ENCODE measurements around the gene EPX.
"Not testable (repeated sequence)": the region's sequence is repeated elsewhere in the genome, so short reads cannot be mapped to it uniquely, and the experiment has no call there.

Gene EPX

GRCh38 chr17:58192612-58193011 lies at the start of gene EPX:
TSS of gene EPX (plus strand) at chr17:58192726. CDS start at chr17:58192847, 121 bp downstream.
- DNase-seq (ENCODE audit: low read depth in 2 of 2): no peak

GRCh38 chr17:58143335-58143734 lies 49.2 kb upstream of the EPX start:
- not testable (repeated sequence) for DNase-seq (ENCODE audit: low read depth in 2 of 2)

- no peak for DNase-seq (ENCODE audit: low read depth in 2 of 2)
Measured at GRCh38 chr17:58144801-58145200, 47.7 kb upstream of the EPX start.

- no peak for DNase-seq (ENCODE audit: low read depth in 2 of 2)
Measured at GRCh38 chr17:58147930-58148434, 44.5 kb upstream of the EPX start, which contains the start of gene OR4D1. TSS of gene OR4D1 (plus strand) at chr17:58148384. CDS start at chr17:58155154, 6,770 bp downstream.

- DNase-seq (ENCODE audit: low read depth in 2 of 2): no peak
Measured at GRCh38 chr17:58148609-58149008, 43.9 kb upstream of the EPX start.

DNA sequence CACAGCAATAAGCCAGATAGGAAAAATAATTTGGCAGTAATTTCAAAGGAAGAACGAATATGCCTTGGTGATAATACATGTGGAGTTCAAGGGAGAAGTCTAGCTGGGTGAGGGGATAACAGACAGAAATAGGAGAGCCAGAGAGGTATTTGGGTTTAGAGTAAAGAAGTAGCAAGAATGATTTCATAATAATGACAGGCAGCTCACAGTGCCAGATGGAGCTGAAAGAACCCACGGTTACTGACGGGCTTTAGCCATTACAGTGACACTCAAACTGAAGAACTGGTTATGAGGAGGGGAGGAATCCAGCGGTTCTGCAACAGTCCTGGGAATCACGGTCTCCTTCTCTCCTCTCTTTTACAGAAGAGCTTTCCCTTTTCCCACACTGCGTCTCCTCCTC lies 42.1 kb upstream of the EPX start:
- DNase-seq (ENCODE audit: low read depth in 2 of 2): no peak

GRCh38 chr17:58153046-58153445 lies 39.5 kb upstream of the EPX start:
- DNase-seq (ENCODE audit: low read depth in 2 of 2): peak; percentile 23 to 25

GRCh38 chr17:58153671-58154070 lies 38.9 kb upstream of the EPX start:
- no peak for DNase-seq (ENCODE audit: low read depth in 2 of 2)

DNA sequence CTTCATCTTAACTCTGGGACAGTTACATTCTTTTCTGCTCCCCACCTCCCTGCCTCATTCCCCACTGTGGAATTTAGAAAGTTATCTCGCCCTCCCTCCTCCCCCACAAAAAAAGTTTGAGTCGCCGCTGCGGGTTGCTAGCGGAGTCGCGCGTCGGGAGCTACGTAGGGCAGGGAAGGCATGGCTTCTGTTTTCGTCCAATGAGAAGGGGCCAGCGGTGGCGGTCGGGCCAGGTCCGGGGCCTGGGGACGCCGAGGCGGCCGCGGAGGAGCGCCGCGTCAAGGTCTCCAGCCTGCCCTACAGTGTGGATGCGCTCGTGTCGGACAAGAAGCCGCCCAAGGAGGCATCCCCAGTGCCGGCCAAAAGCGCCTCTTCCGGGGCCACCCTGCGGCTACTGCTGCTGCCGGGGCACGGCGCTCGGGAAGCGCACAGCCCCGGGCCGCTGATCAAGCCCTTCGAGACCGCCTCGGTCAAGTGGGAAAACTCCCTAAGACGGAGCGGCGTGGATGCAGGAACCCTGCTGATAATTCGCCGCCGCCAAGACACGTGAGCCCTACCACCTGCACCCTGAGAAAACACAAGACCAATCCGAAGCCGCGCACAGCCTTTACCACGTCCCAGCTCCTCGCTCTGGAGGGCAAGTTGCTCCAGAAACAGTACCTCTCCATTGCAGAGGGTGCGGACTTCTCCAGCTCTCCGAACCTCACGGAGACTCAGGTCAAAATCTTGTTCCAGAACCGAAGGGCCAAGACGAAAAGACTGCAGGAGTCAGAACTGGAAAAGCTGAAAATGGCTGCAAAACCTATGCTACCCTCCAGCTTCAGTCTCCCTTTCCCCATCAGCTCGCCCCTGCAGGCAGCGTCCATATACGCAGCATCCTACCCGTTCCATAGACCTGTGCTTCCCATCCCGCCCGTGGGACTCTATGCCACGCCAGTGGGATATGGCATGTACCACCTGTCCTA lies 35.4 kb upstream of the EPX start:
- DNase-seq (ENCODE audit: low read depth in 2 of 2): peak; percentile 18 to 36

GRCh38 chr17:58158181-58158580 lies 34.3 kb upstream of the EPX start:
- no peak for DNase-seq (ENCODE audit: low read depth in 2 of 2)

- DNase-seq (ENCODE audit: low read depth in 2 of 2): no peak
Measured at GRCh38 chr17:58161566-58161965, 31.0 kb upstream of the EPX start.

DNA sequence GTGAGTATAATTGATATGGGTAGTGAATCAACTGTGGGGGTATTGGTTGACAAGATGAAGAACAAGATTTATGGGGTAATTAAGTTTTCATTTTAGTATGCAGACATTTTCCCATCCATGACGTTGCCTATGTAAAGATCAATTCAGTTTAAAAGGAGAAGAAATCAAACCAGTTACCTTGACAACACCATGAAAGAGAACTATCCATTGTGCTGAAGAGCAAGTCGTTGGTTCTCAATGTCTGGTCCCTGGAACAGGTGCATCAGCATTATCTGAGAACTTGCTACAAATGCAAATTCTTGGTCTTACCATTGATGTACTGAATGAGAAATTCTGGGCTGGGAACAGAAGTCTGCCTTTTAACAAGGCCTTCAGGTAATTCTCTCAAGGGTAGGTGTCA lies 26.5 kb upstream of the EPX start:
- no peak for DNase-seq (ENCODE audit: low read depth in 2 of 2)

- DNase-seq (ENCODE audit: low read depth in 2 of 2): no peak
Measured at GRCh38 chr17:58166682-58167081, 25.8 kb upstream of the EPX start, which contains the start of gene OR4D2. TSS of gene OR4D2 (plus strand) at chr17:58166982. CDS start at chr17:58169656, 2,674 bp downstream.

DNA sequence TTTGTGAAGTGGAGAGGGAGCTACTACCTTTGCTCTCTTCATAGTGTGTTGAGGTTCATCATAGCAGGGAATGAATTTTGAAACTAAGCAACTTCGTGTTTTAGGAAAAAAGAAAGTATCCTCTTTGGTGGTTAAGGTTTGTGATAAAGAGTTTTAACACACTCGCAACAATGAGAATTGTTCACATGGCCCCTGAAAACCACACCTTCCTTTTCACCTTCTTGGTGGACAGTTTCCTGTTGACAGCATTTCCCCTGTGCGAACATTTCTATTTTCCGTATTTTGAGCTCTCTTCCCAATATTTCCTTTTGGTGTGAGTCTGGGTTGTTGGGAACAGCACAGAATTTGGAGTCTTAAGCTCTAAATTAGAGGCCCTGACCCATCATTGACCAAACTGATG lies 21.9 kb upstream of the EPX start:
- no peak for DNase-seq (ENCODE audit: low read depth in 2 of 2)

GRCh38 chr17:58172369-58173071 lies 20.0 kb upstream of the EPX start:
- DNase-seq (ENCODE audit: low read depth in 2 of 2): peak; percentile 7 to 16

GRCh38 chr17:58174871-58175270 lies 17.7 kb upstream of the EPX start:
- DNase-seq (ENCODE audit: low read depth in 2 of 2): no peak

DNA sequence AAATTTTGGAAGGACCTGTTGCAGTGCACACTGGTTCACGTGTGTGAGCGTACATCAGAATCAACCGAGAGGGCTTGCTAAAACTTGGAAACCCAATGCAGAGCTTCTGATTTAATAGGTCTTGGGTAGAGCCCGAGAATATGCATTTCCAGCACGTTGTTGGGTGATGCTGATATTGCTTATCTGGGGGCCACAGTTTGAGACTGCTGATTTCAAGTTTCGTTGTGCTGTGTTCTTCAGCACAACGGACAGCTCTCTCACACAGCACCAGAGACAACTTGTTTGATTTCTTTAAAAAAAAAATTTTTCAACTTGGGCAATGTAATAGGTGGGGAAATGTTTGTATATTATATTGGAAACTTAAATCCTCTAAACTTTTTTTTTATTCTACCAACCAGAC lies 16.3 kb upstream of the EPX start:
- DNase-seq (ENCODE audit: low read depth in 2 of 2): no peak

DNA sequence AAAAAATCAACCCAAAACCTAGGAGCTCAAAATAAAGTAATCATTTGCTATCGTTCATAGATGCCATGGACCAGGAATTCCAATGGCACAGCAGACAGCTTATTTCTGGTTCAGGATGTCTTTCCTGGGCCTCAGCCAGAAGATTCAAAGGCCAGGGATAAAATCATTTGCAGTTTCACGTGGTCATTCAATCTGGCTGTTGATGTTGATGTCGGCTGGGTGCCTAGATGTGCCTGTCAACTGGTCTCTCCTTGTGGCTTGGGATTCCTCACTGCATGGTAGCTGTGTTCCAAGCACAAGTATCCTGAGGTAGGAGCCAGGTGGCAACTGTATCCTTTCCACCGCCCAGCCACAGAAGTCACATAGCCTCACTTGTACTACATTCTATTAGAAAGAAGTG lies 10.7 kb upstream of the EPX start:
- DNase-seq (ENCODE audit: low read depth in 2 of 2): no peak

DNA sequence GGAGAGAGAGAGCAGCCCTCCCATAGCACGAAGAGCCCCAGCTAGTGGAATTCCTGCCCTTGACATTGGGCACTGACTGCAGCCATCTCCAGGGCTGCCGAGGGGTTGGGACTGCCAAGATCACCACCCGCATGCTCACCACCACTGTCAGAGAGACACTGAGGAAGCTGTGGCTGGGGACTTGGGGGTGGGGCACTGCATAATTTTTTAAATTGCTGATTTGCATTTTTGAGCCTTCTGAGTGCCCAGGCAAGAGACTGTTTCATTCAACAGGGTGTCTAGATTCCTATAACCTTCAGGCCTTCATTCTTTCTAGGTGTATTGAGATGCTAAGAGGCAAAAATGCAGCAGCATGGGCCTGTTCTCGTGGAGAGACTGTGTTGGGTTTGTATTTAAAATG lies 9.0 kb upstream of the EPX start:
- DNase-seq (ENCODE audit: low read depth in 2 of 2): no peak

DNA sequence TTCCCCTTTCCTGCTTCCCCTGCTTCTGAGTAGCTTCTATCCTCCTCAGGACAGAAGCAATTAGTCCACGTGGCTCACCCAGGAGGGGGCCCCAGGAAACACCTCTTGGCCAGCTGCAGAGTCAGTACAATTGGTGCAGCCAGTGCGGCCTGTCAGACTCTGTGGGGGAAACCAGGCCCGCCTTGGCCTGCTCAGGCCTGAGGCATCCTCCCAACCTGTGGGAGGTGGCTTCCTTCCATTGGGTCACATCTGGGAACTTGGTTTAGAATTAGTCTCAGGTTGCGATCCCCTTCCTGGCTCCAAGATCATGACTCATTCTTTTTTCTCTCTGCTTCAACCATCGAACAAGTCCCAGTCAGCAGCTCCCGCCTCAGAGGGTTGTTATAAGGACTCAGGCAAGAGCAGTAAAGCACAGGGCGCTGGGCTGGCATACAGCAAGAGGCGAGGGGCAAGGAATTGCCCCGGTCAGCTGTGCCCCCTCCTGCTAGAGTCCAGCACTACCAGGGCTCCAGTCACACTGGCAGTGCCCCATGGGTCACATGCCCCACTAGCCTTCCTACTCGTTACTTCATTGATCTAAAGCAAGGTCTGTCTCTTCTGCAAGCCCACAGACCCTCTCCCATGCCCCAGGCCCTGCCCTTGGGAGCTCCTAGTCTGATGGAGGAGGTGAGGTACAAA lies 8.1 kb upstream of the EPX start:
- DNase-seq (ENCODE audit: low read depth in 2 of 2): no peak

GRCh38 chr17:58184986-58185761 lies 7.4 kb upstream of the EPX start:
- DNase-seq (ENCODE audit: low read depth in 2 of 2): no peak
